NCI-H748 (cell line): ENCODE measurements around the gene C1orf56.

ENCODE experiments used
- DNase-seq: peaks from one replicate; lab custom pipeline; 2025; ENCODE audit not compliant: unreplicated experiment; lab: John Stamatoyannopoulos, UW

Gene C1orf56

GRCh38 chr1:151047591-151047924, at the start of gene C1orf56:
Gene C1orf56 (plus strand): TSS chr1:151047751. CDS start chr1:151047848, 97 bp downstream.
- peak; percentile 81 for DNase-seq

- no peak for DNase-seq
Observed at GRCh38 chr1:150997949-150998348, 49.6 kb upstream of the C1orf56 start.

GRCh38 chr1:150999051-150999674, 48.4 kb upstream of the C1orf56 start:
- no peak for DNase-seq

GRCh38 chr1:150999926-151000325, 47.6 kb upstream of the C1orf56 start:
- no peak for DNase-seq

GRCh38 chr1:151000408-151000807, 47.1 kb upstream of the C1orf56 start:
- DNase-seq: no peak

GRCh38 chr1:151001602-151002001, 45.9 kb upstream of the C1orf56 start:
- DNase-seq: no peak

- no peak for DNase-seq
Observed at GRCh38 chr1:151002051-151002450, 45.5 kb upstream of the C1orf56 start.

GRCh38 chr1:151002611-151003010, 44.9 kb upstream of the C1orf56 start:
- DNase-seq: no peak

GRCh38 chr1:151003180-151003579, 44.4 kb upstream of the C1orf56 start:
- DNase-seq: no peak

GRCh38 chr1:151005729-151006319, 41.7 kb upstream of the C1orf56 start:
- DNase-seq: no peak

- peak; percentile 85 for DNase-seq
Observed at GRCh38 chr1:151006327-151007052, 41.1 kb upstream of the C1orf56 start, which contains the start of gene MINDY1. Gene MINDY1 (minus strand): TSS chr1:151006902. CDS start chr1:151002617, 4,285 bp downstream.

GRCh38 chr1:151007853-151008243, 39.7 kb upstream of the C1orf56 start:
- peak; percentile 27 for DNase-seq

GRCh38 chr1:151008244-151009205, 39.0 kb upstream of the C1orf56 start, which contains the start of gene PRUNE1:
Gene PRUNE1 (plus strand): TSS chr1:151008449. CDS start chr1:151008633, 184 bp downstream.
- DNase-seq: peak; percentile 97

GRCh38 chr1:151009206-151009587, 38.4 kb upstream of the C1orf56 start:
- DNase-seq: no peak

GRCh38 chr1:151009674-151010345, 37.7 kb upstream of the C1orf56 start:
- DNase-seq: no peak

GRCh38 chr1:151010346-151010726, 37.2 kb upstream of the C1orf56 start:
- no peak for DNase-seq

GRCh38 chr1:151011154-151011850, 36.2 kb upstream of the C1orf56 start:
- no peak for DNase-seq

GRCh38 chr1:151012684-151013471, 34.7 kb upstream of the C1orf56 start:
- DNase-seq: no peak

GRCh38 chr1:151013518-151013917, 34.0 kb upstream of the C1orf56 start:
- DNase-seq: no peak
